GM19035 (cell line): ENCODE measurements around the gene DNAJC12.
"Not testable (repeated sequence)": the region's sequence is repeated elsewhere in the genome, so short reads cannot be mapped to it uniquely, and the experiment has no call there.

ENCODE experiments used
- ATAC-seq: cut with Tn5 transposase; IDR thresholded peaks from one replicate; pipeline ENCODE4 v1.9.1; 2021; ENCODE audit not compliant: unreplicated experiment

The DNAJC12 gene

DNA sequence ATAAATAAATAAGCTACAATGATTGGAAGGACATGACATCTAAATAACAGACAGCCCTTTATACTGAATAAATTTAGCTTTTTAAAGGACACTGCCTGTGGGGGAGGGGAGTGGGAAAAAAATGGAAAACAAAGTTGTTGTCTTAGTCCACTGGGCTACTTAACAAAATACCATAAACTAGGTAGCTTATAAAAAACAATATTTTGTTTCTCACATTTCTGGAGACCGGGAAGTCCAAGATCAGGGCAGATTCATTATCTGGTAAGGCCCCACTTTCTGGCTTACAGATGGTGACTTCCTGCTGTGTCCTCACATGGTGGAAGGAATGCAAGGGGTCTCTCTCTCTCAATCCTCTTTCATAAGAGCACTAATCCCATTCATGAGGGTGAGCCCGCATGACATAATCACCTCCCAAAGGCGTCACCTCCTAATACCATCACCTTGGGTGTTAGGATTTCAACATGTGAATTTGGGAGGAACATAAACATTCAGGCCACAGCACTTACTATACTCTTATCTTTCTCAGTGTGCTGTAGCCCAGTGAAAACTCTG lies 43.0 kb downstream of the DNAJC12 start:
- ATAC-seq: no peak

DNA sequence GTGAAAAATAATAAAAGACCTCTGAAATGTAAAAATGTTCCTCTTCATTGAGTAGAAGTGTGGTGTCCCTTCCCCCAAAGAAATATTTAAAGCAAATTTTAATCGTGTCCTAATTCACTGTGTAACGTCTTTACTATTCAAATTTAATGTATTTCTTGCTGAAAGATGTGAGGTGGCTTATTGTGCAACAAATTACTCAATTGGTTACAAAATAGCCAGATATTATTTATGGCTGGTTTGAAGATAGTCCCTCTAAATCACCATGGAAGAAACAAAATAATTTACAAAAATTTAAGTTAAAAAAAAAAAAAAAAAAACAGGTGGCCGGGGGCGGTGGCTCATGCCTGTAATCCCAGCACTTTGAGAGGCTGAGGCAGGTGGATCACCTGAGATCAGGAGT lies 43.7 kb downstream of the DNAJC12 start:
- no peak for ATAC-seq

DNA sequence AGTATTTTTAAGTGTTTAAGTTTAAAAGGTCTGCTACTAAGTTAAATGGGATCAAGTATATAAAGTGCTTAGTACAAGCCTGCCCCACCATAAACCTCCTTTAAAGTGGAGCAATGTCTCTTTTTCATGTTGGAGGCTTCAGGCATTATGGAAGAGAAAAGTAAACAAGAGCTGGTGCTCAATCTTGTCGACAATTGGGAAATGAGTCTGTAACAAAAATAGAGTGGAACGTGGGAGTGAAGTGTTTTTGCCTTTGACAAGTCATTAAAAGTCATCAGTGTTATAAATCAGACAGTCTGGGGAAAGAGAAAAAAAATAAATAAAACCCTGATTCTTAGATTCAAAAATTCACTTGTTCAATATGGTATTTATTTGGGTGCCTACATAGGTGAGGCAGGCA lies 44.7 kb downstream of the DNAJC12 start:
- ATAC-seq: no peak

DNA sequence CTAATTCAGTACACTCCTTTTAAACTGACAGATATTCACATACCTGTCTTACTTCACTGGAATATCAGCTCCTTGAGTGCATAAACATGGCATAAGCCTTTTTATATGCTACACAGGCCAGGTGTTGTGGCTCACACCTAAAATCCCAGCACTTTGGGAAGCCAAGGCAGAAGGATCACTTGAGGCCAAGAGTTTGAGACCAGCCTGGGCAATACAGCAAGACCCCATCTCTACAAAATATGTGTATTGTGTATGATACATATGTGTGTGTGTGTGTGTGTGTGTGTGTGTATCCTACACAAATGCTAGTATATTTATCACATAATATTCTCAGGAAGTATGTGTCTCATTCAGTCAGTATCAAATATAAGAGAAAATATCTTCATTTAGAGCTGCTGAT lies 45.3 kb downstream of the DNAJC12 start:
- no peak for ATAC-seq

DNA sequence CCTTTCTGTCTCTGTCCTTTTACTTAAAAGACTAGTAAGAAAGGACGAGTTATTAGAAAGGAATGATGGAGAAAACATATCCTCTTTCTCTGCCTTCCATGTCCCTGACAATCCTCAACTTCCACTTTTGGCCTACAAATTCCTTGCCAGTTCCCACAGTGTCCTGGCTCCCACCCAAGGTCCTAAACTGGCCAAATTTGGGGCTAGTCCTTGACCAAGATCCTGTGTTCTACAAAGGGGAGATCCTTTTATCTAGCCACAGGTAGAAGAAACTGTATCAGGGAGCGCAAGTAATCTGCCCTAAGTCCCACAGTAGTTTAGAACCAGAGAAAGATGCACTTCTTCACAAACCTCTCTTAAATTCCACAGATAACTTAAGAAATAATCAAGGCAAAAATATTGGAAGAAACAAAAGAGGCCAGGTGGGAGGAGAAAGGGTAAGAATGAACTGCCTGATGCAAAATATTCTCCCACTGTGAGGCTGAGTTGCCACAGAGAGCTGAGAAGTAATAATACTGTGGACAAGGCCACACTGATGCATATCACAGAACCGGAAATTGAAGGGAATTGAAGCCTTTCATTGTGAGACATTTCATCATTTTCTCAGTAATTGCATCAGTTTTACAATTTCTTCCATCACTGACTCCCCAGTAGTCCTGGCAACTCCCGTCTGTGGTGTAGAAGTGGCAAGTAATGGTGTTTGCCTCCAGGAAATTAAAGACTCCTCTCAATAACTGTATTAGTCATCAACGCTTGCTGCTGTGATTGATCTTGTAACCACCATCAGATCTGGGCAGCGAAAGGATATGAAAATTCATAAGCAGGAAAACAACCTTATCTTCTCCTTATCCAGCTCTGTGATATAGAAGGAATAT lies 47.2 kb downstream of the DNAJC12 start:
- ATAC-seq: no peak

DNA sequence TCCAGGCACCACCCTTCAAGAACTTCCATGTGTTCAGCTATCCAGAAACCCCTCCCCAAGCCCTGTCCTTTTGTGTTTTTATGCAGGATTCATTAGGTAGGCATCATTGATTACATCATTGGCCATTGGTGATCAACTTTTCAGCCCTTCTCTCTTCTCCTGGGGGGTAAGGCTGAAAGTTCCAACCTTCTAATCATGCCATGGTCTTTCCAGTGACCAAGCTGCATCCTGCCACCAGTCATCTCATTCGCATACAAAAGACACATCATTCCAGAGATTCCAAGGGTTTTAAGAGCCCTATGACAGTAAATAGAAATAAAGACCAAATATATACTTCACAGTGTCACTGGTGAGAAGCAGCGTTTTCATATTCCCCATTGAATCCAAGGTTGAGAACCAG lies 48.2 kb downstream of the DNAJC12 start:
- no peak for ATAC-seq

DNA sequence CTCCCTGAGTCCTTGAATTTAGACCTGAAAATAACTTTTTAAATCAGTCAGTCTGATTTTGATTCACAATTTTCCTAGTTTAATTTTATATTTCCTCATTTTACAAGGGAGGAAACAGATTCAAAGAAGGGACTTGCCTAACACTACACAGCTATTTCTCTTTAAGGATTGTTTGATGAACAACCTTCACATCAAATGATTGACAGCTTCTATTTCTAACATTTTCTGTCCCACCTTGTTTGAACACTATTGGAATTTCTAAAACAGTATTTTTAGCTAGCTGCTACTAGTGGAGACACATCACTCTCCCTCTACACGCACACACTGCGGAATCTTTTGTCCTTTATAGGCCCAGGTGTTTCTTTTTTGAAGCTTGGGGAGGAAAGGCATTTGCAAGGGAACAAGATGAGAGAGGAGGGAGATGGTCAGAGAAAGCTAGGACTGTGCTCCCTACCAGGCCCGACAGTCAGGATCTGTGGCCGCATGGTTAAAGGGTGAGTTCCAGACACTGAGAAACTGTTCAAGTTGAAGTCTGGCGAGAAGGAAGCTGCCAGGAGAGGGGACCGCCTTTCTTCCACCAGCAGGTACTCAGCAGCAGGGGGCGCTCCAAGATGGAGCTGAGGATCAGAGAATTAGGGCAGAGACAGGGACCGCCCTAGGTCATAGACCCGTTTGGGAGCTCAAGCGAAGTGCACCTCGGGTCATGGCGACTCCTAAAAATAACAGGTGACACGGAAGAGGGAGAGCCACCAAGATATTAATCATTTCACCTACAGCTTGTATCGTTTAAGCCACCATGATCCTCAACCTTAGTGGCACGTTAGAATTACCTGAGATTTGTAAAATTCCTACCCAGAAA lies 49.7 kb downstream of the DNAJC12 start:
- ATAC-seq: peak; percentile 84

DNA sequence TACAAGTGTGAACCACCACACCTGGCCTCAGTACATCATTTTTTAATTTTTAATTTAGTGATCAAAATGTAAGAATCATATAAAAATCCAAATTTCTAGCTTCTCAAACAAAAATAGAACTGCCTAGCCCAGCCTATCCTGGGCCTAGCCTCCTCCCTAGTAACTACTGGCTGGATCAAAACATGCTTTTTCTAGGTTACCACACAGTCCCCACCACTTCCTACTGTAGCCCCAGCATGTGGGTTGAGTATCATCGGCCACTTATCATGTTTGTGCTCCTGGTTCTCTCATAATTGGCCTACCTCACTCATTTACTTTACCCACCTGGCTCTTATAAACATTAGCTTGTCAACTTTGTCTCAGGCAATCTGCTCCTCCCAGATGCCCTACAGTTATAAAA lies 52.9 kb downstream of the DNAJC12 start:
- no peak for ATAC-seq

DNA sequence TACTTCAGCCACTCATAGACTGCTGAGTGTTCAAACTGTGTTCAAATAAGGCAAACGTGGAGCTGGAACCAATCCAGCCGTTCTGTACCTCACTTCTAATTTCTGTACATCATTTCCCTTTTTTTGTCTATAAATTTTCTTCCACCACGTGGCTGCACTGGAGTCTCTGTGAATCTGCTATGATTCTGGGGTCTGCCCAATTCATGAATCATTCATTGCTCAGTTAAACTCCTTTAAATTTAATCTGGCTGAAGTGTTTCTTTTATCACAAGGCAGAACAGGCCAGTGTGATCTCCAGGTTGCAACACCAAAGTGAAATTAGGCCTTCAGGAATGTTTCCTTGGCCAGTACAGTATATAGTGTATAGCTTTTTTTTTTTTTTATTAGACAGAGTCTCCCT lies 53.5 kb downstream of the DNAJC12 start:
- ATAC-seq: no peak

DNA sequence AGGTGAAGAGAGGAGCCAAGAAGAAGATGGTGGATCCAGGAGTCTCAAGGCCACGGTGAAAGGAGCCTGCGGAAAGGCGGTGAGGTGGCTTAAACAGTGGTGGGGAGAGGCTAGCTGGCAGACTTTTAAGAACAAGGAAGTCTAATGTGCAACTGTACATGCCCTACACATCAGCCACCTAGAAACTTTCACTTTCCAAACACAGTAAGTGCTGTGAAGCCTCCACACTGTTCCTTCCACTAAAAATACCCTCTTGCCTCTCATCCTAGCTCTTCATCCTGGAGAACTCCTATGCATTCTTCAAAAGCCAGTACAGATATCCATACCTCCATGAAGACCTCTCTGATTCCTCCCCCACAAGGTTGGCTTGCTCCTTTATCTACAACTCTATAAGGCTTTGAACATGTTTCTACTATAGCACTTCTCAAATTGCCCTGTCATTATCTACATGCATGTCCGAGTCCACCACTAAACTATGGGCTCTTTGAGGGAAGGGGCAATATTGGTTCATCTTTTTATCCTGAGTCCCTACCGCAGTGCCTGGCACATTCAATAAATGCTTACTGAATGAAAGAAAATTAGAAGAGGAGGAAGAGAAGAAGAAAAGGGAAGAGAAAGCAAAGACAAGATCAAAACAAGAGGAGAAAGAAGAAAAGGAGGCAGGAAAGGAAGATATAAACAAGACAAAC lies 54.2 kb downstream of the DNAJC12 start:
- no peak for ATAC-seq

DNA sequence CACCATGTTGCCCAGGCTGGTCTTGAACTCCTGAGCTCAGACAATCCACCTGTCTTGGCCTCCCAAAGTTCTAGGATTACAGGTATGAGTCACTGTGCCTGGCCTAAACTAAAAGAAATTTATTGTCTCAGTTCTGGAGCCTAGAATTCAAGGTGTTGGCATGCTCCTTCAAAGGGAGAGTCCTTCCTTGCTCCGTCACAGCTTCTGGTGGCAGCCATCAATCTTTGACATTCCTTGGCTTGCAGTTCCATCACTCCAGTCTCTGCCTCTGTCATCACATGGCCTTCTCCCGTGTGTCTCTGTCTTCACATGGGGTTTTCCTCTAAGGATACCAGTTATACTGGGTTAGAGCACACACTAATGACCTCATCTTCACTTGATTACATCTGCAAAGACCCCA lies 55.5 kb downstream of the DNAJC12 start:
- no peak for ATAC-seq

DNA sequence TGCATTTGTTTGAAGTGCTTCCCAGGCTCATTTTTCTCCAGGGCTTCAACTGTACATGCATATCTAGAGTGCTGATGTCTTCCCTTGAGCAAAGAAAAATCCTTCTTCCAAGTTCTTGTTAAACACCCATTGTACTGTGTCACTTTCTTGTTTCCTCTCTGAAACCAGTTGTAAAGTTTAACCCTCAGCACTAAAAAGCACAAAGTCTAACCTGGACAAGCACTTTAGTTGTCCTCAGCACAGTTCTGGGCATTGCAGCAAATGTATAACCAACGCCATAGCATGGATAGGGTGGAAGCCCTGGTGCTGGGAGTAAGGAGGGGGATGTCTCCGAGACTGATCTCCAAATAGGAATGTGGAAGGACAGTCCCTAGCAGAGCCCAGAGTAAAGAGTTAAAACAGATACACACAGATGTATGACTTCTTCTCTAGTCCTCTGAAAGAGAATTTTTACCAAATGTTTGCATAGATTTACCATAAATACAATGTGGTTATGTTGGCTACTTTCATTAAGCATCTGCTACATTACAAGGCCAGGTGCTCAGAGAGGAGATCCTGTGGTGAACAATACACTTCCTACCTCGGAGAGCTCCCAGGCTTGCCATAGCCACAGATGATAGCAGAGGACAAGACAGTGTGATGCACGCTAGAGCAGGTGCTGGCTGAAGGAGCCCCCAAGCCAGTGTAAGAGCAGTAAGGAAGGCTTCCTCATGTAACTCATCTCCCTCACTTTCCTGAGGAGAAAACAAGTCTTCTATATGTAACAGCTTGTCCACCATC lies 57.0 kb downstream of the DNAJC12 start:
- ATAC-seq: peak; percentile 73

DNA sequence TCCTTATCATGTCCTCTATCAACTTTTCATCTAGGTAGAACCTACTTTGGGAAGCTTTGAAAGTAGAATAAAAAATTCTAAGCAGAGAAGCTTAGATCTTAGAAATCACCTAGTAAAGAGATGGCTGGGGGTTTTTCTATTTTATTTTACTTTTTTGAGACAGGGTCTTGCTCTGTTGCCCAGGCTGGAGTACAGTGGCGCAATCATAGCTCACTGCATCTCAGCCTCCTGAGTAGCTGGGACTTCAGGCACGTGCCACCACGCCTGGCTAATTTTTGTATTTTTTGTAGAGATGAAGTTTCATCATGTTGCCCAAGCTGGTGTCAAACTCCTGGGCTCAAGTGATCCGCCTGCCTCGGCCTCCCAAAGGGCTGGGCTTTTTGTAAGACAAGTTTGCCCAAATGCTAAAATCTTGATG lies 57.8 kb downstream of the DNAJC12 start:
- ATAC-seq: not testable (repeated sequence)

DNA sequence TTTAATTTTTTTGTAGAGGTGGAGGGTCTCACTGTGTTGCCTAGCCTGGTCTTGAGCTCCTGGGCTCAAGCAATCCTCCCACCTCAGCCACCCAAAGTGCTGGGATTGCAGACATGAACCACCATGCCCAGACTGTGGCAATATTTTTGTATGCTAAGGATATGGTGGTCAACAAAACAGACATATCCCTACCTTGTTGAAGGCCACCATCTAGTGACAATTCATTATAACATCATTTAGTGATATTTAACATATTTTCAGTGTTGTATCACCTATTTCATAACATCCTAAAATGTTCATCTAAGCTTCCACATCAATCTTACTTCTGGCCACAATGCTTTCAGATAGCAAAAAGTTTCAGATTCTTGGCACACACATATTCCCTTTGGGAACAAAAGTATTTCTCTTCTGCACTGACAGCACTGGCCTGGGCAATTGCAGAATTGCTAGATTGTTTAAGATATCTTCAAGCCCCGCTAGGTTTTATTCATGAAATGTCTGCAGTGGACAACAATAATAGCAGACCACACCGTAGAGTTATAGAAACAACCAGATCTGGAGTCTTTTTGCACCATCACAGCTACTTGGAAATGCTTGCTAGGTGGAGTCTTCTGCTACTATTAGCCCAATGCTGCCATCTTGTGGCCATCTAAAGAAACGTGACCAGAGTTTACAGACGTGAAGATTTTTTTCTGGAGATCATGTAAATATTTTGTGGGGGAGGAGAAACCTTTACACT lies 58.4 kb downstream of the DNAJC12 start:
- ATAC-seq: peak; percentile 53

DNA sequence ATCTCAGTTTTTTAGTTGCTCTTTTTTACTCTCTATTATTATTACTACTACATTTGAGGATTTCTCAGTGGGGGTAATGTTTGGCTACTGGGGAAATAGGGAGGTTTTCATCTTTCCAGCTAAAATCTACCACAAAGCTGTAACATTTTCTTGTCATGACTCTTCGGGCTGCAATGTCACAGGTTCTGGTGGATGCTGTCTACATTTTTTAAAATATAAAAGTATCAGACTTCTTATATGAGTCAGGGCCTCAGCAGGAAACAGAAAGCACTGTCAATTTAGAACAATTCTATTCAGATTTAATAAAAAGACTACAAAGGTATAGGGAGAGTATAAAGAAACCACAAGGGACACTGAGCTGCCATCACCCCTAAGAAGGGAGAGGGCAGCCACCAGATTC lies 61.6 kb downstream of the DNAJC12 start:
- ATAC-seq: no peak

DNA sequence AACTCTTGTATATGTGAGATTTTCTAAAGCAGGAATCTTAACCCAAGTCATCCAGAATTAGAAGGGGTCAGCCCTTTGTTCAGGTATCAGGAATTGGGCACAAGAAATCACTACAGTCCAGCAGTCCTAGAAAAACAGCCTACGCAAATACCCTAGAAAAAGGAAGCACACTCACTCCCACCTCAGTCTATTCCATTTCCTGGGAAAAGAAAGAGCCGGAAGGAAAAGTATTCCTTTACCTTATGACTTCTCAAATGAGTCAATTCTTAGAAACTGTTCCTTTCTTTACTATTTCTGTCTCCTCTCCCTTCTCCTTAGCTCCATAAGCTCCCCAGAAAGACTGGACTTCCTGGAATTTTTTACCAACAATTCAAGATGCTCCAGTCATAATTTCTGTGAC lies 62.7 kb downstream of the DNAJC12 start:
- no peak for ATAC-seq

DNA sequence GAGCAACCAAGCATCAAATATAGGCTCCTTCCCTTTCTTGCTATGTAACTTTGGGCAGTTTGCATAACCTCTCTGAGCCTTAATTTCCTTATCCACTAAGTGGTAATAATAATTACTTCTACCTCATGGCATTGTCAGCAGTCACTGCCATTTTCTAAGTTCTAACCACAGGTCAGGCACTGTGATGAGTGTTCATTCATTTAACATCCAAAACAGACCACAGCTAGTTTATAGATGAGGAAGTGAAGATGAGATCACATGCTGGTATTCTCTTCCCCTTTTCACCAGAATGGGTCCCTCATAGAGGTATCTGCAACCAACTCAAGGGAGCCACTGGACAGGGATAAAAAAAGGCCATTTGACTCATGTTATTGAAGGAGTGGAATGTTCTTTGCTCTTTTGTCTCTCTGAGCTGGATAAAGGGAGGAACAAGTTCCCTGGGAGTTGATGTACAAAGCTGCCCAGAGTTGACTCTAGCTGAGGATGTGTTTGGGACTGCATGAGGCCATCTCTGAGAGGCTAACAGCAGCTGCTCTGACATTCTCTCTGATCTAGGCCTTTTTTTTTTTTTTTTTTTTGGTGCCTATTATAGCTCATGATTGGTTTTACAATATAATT lies 65.0 kb downstream of the DNAJC12 start:
- peak; percentile 96 for ATAC-seq

DNA sequence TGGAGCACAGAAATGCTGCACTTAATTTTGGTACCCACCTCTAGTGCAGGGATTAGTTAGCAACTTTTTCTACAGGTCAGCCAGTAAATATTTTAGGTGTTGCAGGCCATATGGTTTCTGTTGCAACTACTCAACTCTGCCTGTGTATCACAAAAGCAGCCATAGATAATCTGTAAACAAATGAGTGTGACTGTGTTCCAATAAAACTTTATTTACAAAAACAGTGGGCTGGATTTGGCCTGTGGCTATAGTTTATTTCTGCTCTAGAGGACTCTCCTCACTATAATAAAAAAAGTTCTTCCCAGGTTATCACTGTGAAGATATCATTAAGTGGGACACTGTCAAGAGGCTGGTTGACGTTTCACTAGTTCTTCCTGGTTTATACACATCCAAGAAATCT lies 65.8 kb downstream of the DNAJC12 start:
- ATAC-seq: no peak

DNA sequence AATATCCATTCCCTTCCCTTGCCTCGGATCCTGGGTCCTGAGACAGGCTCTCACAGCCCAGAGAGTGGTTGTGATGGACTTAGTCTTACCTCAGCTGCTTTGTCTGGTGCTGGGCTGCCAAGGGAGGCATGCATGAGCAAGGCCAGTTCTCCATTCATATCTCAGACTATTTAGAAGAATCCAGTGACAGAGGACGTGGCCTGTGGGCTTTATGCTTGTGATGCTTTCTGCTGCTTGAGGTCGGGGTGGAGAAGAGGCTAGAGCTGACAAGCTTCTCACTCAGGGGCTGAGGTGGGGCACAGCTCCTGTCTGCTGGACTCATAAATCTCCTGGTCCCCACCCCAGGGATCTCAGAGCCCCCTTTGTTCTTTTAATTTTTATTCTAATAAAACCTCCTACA lies 66.8 kb downstream of the DNAJC12 start:
- no peak for ATAC-seq
